ENCODE results near the gene XYLB. TPM values are rescaled to one million over a fixed set of nuclear protein-coding genes. Genes with fewer than 3 reads are reported as not detected.

Gene XYLB
- total RNA-seq, 4 donors from 2014 or later: 2.4 to 5.0 (median 2.5) TPM

GRCh38 chr3:38372214-38372601 lies 25.6 kb downstream of the XYLB start:
- Histone ChIP-seq H3K27me3 (no peaks in the 10 kb centered on the region), H3K4me3 (no peak overlapping the region), H3K36me3 (peaks cover 0 to 67% (median 0%) of the 10 kb centered on the region in 3 donors), H3K4me1 (peaks cover 6 to 40% (median 10%) of the 10 kb centered on the region in 3 donors), H3K9me3 (no peaks in the 10 kb centered on the region), H3K27ac (peak overlapping the region in 1 of 4 donors; percentile 49)
- intact Hi-C loops (cut with DNase I): no loop called here
- TF ChIP-seq POLR2A (IDR thresholded peaks at IDR 0.05) (no peak), CTCF (IDR thresholded peaks at IDR 0.05) (no peak)
- WGBS, 2 donors: 38 to 75% methylated on average over 1 to 4 of the region's 5 CpGs
- DNase-seq: no peak

GRCh38 chr3:38374221-38374620 lies 27.6 kb downstream of the XYLB start:
- Histone ChIP-seq H3K36me3 (peaks cover 0 to 70% (median 2%) of the 10 kb centered on the region in 3 donors), H3K4me3 (no peak overlapping the region), H3K4me1 (peaks cover 6 to 40% (median 10%) of the 10 kb centered on the region in 3 donors), H3K27ac (no peak overlapping the region), H3K27me3 (no peaks in the 10 kb centered on the region), H3K9me3 (no peaks in the 10 kb centered on the region)
- WGBS, 2 donors: 82 to 89% methylated on average over 5 to 8 of the region's 9 CpGs
- intact Hi-C loops (cut with DNase I): no loop called here
- TF ChIP-seq POLR2A (IDR thresholded peaks at IDR 0.05) (no peak), CTCF (IDR thresholded peaks at IDR 0.05) (no peak)
- DNase-seq: no peak

- WGBS, 2 donors: 82 to 95% methylated on average over 4 to 6 of the region's 6 CpGs
- no peak for DNase-seq
- H3K9me3 ChIP-seq: no peaks in the 10 kb centered on the region
- H3K36me3 ChIP-seq: peaks cover 0 to 70% (median 4%) of the 10 kb centered on the region in 3 donors
- H3K4me1 ChIP-seq: peaks cover 6 to 40% (median 10%) of the 10 kb centered on the region in 3 donors
- H3K27ac ChIP-seq: no peak overlapping the region
- H3K27me3 ChIP-seq: no peaks in the 10 kb centered on the region
- intact Hi-C loops (cut with DNase I): no loop called here
- TF ChIP-seq CTCF (IDR thresholded peaks at IDR 0.05) (no peak), POLR2A (IDR thresholded peaks at IDR 0.05) (no peak)
- H3K4me3 ChIP-seq: no peak overlapping the region
These were observed 28.5 kb downstream of the XYLB start for GRCh38 chr3:38375072-38375471.

- no peaks in the 10 kb centered on the region for H3K27me3 ChIP-seq
- TF ChIP-seq CTCF (IDR thresholded peaks at IDR 0.05) (no peak), POLR2A (IDR thresholded peaks at IDR 0.05) (no peak)
- no peak overlapping the region for H3K4me3 ChIP-seq
- H3K9me3 ChIP-seq: no peaks in the 10 kb centered on the region
- WGBS, 2 donors: 85 to 89% methylated on average over 4 to 8 of the region's 8 CpGs
- H3K36me3 ChIP-seq: peaks cover 0 to 70% (median 4%) of the 10 kb centered on the region in 3 donors
- H3K4me1 ChIP-seq: peaks cover 6 to 40% (median 10%) of the 10 kb centered on the region in 3 donors
- intact Hi-C loops (cut with DNase I): no loop called here
- peak overlapping the region in 2 of 4 donors; percentile 45 to 57 for H3K27ac ChIP-seq
- no peak for DNase-seq
These were observed 29.0 kb downstream of the XYLB start for GRCh38 chr3:38375488-38376097.

- 57 to 62% methylated on average over 2 to 3 of the region's 8 CpGs for WGBS, 2 donors
- Histone ChIP-seq H3K4me1 (peaks cover 6 to 38% (median 10%) of the 10 kb centered on the region in 3 donors), H3K27ac (peak overlapping the region; percentile 5 to 57 (median 36)), H3K4me3 (no peak overlapping the region), H3K27me3 (no peaks in the 10 kb centered on the region), H3K36me3 (peaks cover 0 to 75% (median 4%) of the 10 kb centered on the region in 3 donors), H3K9me3 (peaks cover 0 to under 1% (median 0%) of the 10 kb centered on the region in 3 donors)
- no peak for DNase-seq
- TF ChIP-seq POLR2A (IDR thresholded peaks at IDR 0.05): no peak
- TF ChIP-seq CTCF (IDR thresholded peaks at IDR 0.05): no peak
- intact Hi-C loops (cut with DNase I): no loop called here
These were observed 29.7 kb downstream of the XYLB start for GRCh38 chr3:38376098-38376816.

Data from esophagus squamous epithelium (tissue), 5 donors.